GM12891 (cell line): ENCODE results near the gene CAMLG. TPM values are rescaled to one million over a fixed set of nuclear protein-coding genes. Genes with fewer than 3 reads are reported as not detected.
A peak's percentile ranks its signal among the peaks of the same experiment; 100 is the strongest.
"Not testable (repeated sequence)": the region's sequence is repeated elsewhere in the genome, so short reads cannot be mapped to it uniquely, and the experiment has no call there.

Source experiments
- DNase-seq: peaks from one replicate; pipeline ENCODE4 v3.0.0; 2011; ENCODE audit warnings: low spot score; ENCODE audit not compliant: insufficient read length
- FAIRE-seq: peaks from 2 replicates; lab custom pipeline; 2011; peaks lifted over from hg19 to GRCh38; lab: Jason Lieb, UNC
- PAX5 ChIP-seq: IDR thresholded peaks from 2 replicates; pipeline ENCODE4 v1.6.1; 2011; ENCODE audit warnings: low read length, moderate library complexity, mild to moderate bottlenecking; ENCODE audit not compliant: insufficient read depth, severe bottlenecking
- POLR2A ChIP-seq: IDR thresholded peaks from 2 replicates; pipeline ENCODE4 v1.6.1; 2011; ENCODE audit warnings: low read depth, low read length, control low read depth
- POLR2AphosphoS5 ChIP-seq: IDR thresholded peaks from 2 replicates; pipeline ENCODE4 v1.6.1; 2011; ENCODE audit warnings: low read depth, low read length, control low read depth
- POU2F2 ChIP-seq: IDR thresholded peaks from 2 replicates; pipeline ENCODE4 v1.6.1; 2011; ENCODE audit warnings: low read depth, mild to moderate bottlenecking, control low read depth, low read length, moderate library complexity
- SPI1 ChIP-seq: IDR thresholded peaks from 2 replicates; pipeline ENCODE4 v1.6.1; 2011; ENCODE audit warnings: low read depth, low read length, control low read depth
- TAF1 ChIP-seq: IDR thresholded peaks from 2 replicates; pipeline ENCODE4 v1.6.1; 2011; ENCODE audit warnings: low read depth, low read length, control low read depth
- polyA plus RNA-seq: library from polyadenylated mRNA; unstranded; fragments of >200 nt; gene quantifications from one replicate; pipeline ENCODE4 v1.2.1, GENCODE V29; 2012; ENCODE audit warnings: low read depth, missing spikeins, inconsistent platforms; ENCODE audit not compliant: missing spikeins

The CAMLG gene
- polyA plus RNA-seq, result 30.2 TPM

GRCh38 chr5:134738133-134738962, at the start of gene CAMLG:
Gene CAMLG (plus strand): TSS chr5:134738548. CDS start chr5:134738621, 73 bp downstream.
- TF ChIP-seq POU2F2 (peak; percentile 22; the same call in 1 of the 2 replicates), PAX5 (no peak), POLR2AphosphoS5 (peak; percentile 69), POLR2A (peak; percentile 82; the same call in 1 of the 2 replicates)
- peak; percentile 85 for DNase-seq
- peak; percentile 95 for FAIRE-seq

DNA sequence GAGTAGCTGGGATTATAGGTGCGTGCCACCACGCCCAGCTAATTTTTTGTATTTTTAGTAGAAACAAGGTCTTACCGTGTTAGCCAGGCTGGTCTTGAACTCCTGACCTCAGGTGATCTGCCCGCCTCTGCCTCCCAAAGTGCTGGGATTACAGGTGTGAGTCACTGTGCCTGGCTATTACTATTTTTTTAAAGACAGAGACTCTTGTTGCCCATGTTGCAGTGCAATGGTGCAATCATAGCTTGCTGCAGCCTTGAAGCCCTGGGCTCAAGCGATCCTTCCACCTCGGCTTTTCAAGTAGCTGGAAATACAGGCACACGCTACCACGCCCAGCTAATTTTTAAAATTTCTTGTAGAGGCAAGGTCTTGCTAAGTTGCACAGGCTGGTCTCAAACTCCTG, 48.2 kb upstream of the CAMLG start:
- FAIRE-seq, DNase-seq: not testable (repeated sequence)

DNA sequence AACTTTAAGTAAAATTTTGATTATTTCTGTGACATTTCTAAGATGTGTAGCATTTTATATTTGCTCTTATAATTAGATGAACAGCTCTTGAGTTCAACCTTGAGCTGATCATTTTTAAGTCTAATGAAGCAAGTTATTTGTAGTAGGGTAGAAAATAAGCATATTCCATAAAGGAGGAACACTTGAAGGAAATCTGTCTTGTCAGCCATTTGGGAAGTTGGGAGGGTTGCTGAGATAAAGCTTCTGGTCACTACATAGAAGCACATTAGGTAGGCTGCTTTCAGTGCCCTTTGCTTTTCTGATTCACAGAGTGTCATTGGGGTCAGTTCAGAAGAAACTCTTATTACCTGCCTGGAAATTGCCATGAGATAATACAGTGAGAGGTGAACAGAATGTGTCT, 45.6 kb upstream of the CAMLG start:
- FAIRE-seq, result no peak
- no peak for TF ChIP-seq POU2F2
- no peak for TF ChIP-seq PAX5
- no peak for TF ChIP-seq POLR2AphosphoS5
- TF ChIP-seq POLR2A, result no peak
- TF ChIP-seq SPI1, result no peak
- TF ChIP-seq TAF1, result no peak
- no peak for DNase-seq

GRCh38 chr5:134708301-134708700, 30.0 kb upstream of the CAMLG start:
- no peak for DNase-seq
- no peak for FAIRE-seq
- TF ChIP-seq POLR2A (no peak), POLR2AphosphoS5 (no peak), SPI1 (no peak), PAX5 (no peak), TAF1 (no peak), POU2F2 (no peak)

GRCh38 chr5:134714120-134714519, 24.2 kb upstream of the CAMLG start:
- DNase-seq (no peak), FAIRE-seq (peak; percentile 5)
- TF ChIP-seq TAF1 (no peak), PAX5 (no peak), POU2F2 (no peak), POLR2AphosphoS5 (no peak), POLR2A (no peak), SPI1 (no peak)

- TF ChIP-seq POLR2AphosphoS5 (no peak), POLR2A (no peak), TAF1 (no peak), POU2F2 (no peak), SPI1 (no peak), PAX5 (no peak)
- FAIRE-seq, result peak; percentile 75
- DNase-seq, result no peak
Measured at GRCh38 chr5:134714541-134714940, 23.8 kb upstream of the CAMLG start.

GRCh38 chr5:134715466-134715865, 22.9 kb upstream of the CAMLG start:
- not testable (repeated sequence) for DNase-seq, FAIRE-seq

DNA sequence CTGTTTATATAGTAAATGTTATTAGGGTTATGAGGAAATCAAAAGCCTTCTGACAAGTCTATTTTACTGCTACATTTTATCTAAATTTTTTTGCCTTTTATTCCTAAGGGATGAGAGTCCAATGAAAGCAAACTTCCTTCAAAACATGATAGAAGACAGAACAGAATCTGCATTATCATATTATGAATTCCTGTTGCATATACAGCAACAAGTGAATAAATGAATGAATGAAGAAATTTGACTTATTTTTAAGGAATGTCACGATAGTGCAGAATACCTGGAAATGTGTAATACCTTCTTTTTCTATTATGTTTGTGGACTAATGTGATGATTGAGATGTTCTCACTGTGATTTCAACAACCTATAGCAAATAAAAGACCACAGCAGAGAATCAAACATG, 13.5 kb upstream of the CAMLG start:
- TF ChIP-seq TAF1, result no peak
- TF ChIP-seq PAX5, result no peak
- no peak for TF ChIP-seq SPI1
- TF ChIP-seq POLR2AphosphoS5, result no peak
- TF ChIP-seq POU2F2, result no peak
- TF ChIP-seq POLR2A, result no peak
- FAIRE-seq, result no peak
- DNase-seq, result no peak

DNA sequence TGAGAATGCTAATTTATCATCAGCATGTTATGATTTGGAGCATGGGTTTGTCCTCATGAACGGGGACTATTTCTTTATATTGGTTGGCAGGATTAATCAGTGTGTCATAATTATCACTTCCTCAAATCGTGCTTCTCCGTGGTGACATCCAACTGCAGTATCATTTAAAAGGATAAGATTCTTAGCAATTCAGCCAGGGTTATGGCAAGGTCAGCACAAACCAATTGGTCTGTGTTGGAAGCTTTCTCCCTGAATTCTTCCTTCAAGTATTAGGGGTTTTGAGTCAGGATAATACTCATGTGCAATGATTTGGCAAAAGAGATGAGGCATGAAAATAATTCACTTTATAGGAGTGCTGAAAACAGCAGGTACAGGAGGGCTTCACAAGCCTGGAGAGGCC, 5.5 kb upstream of the CAMLG start:
- TF ChIP-seq SPI1 (peak; percentile 41; the same call in 1 of the 2 replicates), TAF1 (no peak)
- FAIRE-seq (no peak), DNase-seq (no peak)

DNA sequence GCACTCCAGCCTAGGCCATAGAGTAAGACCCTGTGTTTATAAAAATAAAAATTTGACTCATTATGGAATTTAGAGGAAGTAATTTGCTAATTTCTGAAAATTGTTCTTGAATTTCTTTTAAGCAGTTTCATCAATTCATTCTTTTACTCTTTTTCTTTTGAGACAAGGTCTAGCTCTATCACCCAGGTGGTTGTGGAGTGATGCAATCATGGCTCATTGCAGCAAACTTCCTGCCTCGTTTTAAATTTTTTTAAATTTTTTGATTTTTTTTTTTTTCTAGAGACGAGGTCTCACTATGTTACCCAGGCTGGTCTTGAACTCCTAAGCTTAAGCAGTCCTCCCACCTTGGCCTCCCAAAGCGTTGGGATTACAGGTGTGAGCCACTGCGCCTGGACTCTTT, 3.1 kb upstream of the CAMLG start:
- TF ChIP-seq PAX5 (no peak), TAF1 (no peak), POU2F2 (no peak), SPI1 (no peak), POLR2AphosphoS5 (no peak), POLR2A (no peak)
- no peak for DNase-seq
- FAIRE-seq, result no peak

DNA sequence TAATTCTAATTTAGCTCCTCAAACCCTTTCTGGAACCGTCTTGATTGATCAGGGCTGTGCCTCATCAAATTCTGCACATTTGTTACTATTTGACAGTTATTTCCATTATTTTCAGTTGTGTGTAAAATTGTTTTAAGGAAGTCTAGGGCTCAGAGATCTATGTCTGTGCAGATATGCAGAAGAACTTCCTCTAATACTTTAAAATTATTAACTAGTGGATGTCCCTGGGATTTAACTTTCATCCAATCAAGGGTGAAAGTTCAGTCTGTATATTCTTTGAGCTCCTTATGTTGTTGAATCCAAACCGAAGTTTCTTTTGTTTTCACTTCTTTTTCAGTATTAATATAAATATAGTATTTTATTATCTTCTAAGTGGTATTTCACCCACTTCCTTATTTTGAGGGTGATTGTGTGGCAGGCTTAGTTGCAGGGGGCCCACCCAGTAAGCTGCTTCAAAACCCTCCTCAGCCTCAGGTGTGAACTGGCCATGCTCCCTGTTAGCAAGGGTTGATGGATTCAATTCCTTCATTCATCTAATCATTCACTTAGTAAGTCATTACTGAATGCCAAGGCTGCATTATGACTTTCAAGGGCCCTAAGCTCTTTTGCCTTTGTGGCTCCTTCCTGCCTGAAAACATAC, 2.1 kb upstream of the CAMLG start:
- FAIRE-seq (no peak), DNase-seq (no peak)
- no peak for TF ChIP-seq PAX5
- peak; percentile 64 for TF ChIP-seq SPI1
